ENCODE results near the gene MOB1A.
A peak's percentile ranks its signal among the peaks of the same experiment; 100 is the strongest.
"Not testable (repeated sequence)": the region's sequence is repeated elsewhere in the genome, so short reads cannot be mapped to it uniquely, and the experiment has no call there.

MOB1A gene

GRCh38 chr2:74178211-74179062, at the start of gene MOB1A:
MOB1A (minus strand) TSS chr2:74178879; CDS start chr2:74178674, 205 bp downstream.
- DNase-seq (ENCODE audit: low read depth in 1 of 2, low spot score in 1 of 2), result peak; percentile 91 to 96

GRCh38 chr2:74227646-74228045, 49.0 kb upstream of the MOB1A start:
- no peak for DNase-seq (ENCODE audit: low read depth in 1 of 2, low spot score in 1 of 2)

GRCh38 chr2:74226648-74227213, 48.1 kb upstream of the MOB1A start:
- no peak for DNase-seq (ENCODE audit: low read depth in 1 of 2, low spot score in 1 of 2)

- DNase-seq (ENCODE audit: low read depth in 1 of 2, low spot score in 1 of 2), result no peak
Measured at GRCh38 chr2:74225698-74226459, 47.2 kb upstream of the MOB1A start.

GRCh38 chr2:74223941-74224770, 45.5 kb upstream of the MOB1A start:
- DNase-seq (ENCODE audit: low read depth in 1 of 2, low spot score in 1 of 2), result no peak

GRCh38 chr2:74222300-74222650, 43.6 kb upstream of the MOB1A start:
- no peak for DNase-seq (ENCODE audit: low read depth in 1 of 2, low spot score in 1 of 2)

GRCh38 chr2:74221604-74222299, 43.1 kb upstream of the MOB1A start:
- DNase-seq (ENCODE audit: low read depth in 1 of 2, low spot score in 1 of 2), result no peak

GRCh38 chr2:74221091-74221490, 42.4 kb upstream of the MOB1A start:
- DNase-seq (ENCODE audit: low read depth in 1 of 2, low spot score in 1 of 2), result no peak

- no peak for DNase-seq (ENCODE audit: low read depth in 1 of 2, low spot score in 1 of 2)
Measured at GRCh38 chr2:74219846-74220486, 41.3 kb upstream of the MOB1A start.

GRCh38 chr2:74216642-74217041, 38.0 kb upstream of the MOB1A start:
- no peak for DNase-seq (ENCODE audit: low read depth in 1 of 2, low spot score in 1 of 2)

- not testable (repeated sequence) for DNase-seq (ENCODE audit: low read depth in 1 of 2, low spot score in 1 of 2)
Measured at GRCh38 chr2:74215771-74216170, 37.1 kb upstream of the MOB1A start.

GRCh38 chr2:74212702-74213410, 34.2 kb upstream of the MOB1A start:
- no peak for DNase-seq (ENCODE audit: low read depth in 1 of 2, low spot score in 1 of 2)

GRCh38 chr2:74206180-74206688, 27.6 kb upstream of the MOB1A start:
- DNase-seq (ENCODE audit: low read depth in 1 of 2, low spot score in 1 of 2), result peak in 1 of 2 donors; percentile 22

GRCh38 chr2:74205596-74205995, 26.9 kb upstream of the MOB1A start:
- no peak for DNase-seq (ENCODE audit: low read depth in 1 of 2, low spot score in 1 of 2)

- no peak for DNase-seq (ENCODE audit: low read depth in 1 of 2, low spot score in 1 of 2)
Measured at GRCh38 chr2:74205113-74205512, 26.4 kb upstream of the MOB1A start.

GRCh38 chr2:74204436-74204835, 25.8 kb upstream of the MOB1A start:
- no peak for DNase-seq (ENCODE audit: low read depth in 1 of 2, low spot score in 1 of 2)

GRCh38 chr2:74201596-74201995, 22.9 kb upstream of the MOB1A start:
- DNase-seq (ENCODE audit: low read depth in 1 of 2, low spot score in 1 of 2), result no peak

- no peak for DNase-seq (ENCODE audit: low read depth in 1 of 2, low spot score in 1 of 2)
Measured at GRCh38 chr2:74201196-74201595, 22.5 kb upstream of the MOB1A start.

GRCh38 chr2:74199871-74200305, 21.2 kb upstream of the MOB1A start:
- DNase-seq (ENCODE audit: low read depth in 1 of 2, low spot score in 1 of 2), result no peak

Measured in activated CD4-positive, alpha-beta T cell treated with anti-CD3 and anti-CD28 coated beads, Interleukin-2, amount 50 U/mL, for 24 hours (primary cell).